ENCODE results near the gene TNF. TPM values are rescaled to one million over a fixed set of nuclear protein-coding genes. Genes with fewer than 3 reads are reported as not detected.

Gene TNF
- total RNA-seq, 4 donors from 2014 or later = 1.0 to 6.4 (median 3.3) TPM

DNA sequence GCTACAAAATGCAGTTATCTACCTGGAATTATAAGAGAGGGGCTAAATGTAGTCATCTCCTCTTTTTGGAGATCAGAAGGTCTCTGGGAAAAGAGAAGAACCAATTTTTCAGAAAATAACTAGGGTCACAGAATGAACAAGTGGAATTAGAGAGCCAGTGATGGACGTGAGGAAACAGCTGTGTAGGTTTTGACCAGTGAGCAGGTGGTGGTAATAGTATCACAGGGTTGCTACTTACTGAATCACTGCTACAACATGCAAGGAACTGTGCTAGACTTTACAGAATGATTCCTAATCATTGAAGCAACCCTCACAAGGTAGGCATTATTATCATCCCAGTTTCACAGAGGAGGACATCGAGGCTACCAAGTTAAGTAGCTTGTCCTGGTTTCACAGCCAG lies 30.7 kb upstream of the TNF start:
- Histone ChIP-seq H3K4me1 (peaks cover 46% of the 10 kb centered on the region), H3K9me3 (no peaks in the 10 kb centered on the region), H3K27me3 (no peaks in the 10 kb centered on the region), H3K36me3 (peaks cover 14% of the 10 kb centered on the region), H3K27ac (no peak overlapping the region), H3K4me3 (no peak overlapping the region)
- WGBS = 71% methylated on average over 2 of the region's 2 CpGs
- DNase-seq (ENCODE audit: low spot score in 2 of 2) = no peak
- no peak for TF ChIP-seq POLR2A (IDR thresholded peaks at IDR 0.05)

DNA sequence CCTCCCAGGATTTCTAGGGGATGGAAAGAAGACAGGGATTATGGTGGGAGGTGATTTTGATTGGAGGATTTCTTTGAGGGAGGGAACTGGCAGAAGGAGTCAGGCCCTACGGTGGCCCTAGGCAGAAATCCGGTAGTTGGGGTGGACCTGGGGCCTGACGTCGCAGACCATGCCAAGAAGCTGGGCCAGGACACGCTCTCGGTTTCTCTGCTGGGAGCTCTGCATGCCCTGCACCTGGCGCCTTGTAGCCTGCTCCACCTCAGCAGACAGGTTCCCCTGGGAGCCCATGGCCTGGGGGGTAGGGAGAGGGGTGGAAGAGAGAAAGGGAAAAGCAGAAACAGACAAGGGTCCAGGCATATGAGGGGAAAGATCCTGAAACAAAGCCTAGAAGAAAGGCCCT lies 30.1 kb upstream of the TNF start:
- Histone ChIP-seq H3K4me1 (peaks cover 40% of the 10 kb centered on the region), H3K4me3 (no peak overlapping the region), H3K9me3 (no peaks in the 10 kb centered on the region), H3K27ac (no peak overlapping the region), H3K36me3 (peaks cover 15% of the 10 kb centered on the region), H3K27me3 (no peaks in the 10 kb centered on the region)
- 62% methylated on average over 7 of the region's 7 CpGs for WGBS
- DNase-seq (ENCODE audit: low spot score in 2 of 2) = no peak
- TF ChIP-seq, protein P1, sequence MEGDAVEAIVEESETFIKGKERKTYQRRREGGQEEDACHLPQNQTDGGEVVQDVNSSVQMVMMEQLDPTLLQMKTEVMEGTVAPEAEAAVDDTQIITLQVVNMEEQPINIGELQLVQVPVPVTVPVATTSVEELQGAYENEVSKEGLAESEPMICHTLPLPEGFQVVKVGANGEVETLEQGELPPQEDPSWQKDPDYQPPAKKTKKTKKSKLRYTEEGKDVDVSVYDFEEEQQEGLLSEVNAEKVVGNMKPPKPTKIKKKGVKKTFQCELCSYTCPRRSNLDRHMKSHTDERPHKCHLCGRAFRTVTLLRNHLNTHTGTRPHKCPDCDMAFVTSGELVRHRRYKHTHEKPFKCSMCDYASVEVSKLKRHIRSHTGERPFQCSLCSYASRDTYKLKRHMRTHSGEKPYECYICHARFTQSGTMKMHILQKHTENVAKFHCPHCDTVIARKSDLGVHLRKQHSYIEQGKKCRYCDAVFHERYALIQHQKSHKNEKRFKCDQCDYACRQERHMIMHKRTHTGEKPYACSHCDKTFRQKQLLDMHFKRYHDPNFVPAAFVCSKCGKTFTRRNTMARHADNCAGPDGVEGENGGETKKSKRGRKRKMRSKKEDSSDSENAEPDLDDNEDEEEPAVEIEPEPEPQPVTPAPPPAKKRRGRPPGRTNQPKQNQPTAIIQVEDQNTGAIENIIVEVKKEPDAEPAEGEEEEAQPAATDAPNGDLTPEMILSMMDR (IDR thresholded peaks at IDR 0.05) = no peak
- TF ChIP-seq EP300 (IDR thresholded peaks at IDR 0.05) = no peak
- no peak for TF ChIP-seq POLR2AphosphoS5 (IDR thresholded peaks at IDR 0.05)
- TF ChIP-seq POLR2A (IDR thresholded peaks at IDR 0.05) = no peak

DNA sequence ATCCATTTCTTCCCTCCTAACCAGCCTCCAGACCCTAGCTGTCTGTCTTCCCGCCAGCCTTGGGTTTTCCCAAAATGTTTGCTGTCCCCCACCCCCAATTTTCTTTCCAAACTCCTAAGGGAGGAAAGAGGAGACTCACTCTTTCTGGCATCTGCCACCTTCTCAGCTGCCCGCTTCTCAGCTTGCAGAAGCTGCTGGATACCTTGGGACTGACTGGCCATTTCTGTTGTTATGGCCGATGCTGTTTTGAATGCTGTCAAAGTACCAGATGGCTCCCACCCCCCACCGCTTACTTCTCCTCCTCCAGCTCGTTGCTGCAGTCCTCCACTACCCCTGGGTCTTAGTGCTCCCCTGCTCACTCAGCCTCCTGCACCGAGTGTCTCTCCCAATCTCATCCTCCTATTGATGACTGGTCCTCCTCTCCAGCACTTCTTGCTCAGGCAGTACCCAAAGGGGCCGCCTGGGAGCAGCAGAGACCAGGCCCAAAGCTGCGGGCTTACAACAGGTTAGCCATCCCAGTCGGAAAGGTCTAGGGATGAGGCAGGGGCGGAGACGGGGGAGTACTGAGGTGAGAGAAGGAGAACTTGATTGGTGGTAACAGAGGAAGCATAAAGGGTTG lies 28.9 kb upstream of the TNF start, which contains the start of gene ATP6V1G2:
Gene ATP6V1G2, minus strand, starts transcription at position 270 of the 619 bp plus-strand sequence. Its CDS starts 49 bp downstream, at position 221.
- Histone ChIP-seq H3K27ac (peak within 1 kb of the TSS; percentile 57), H3K27me3 (no peaks in the 10 kb centered on the region), H3K4me3 (peak within 1 kb of the TSS; percentile 40), H3K36me3 (peaks cover 27% of the 10 kb centered on the region), H3K9me3 (no peaks in the 10 kb centered on the region), H3K4me1 (peaks cover 34% of the 10 kb centered on the region)
- TF ChIP-seq EP300 (IDR thresholded peaks at IDR 0.05) = no peak
- TF ChIP-seq POLR2A (IDR thresholded peaks at IDR 0.05) = no peak
- TF ChIP-seq POLR2AphosphoS5 (IDR thresholded peaks at IDR 0.05) = peak in 2 of 3 donors; percentile 17 to 26
- TF ChIP-seq, protein P1 (IDR thresholded peaks at IDR 0.05) = peak; percentile 97
- DNase-seq (ENCODE audit: low spot score in 2 of 2) = peak; percentile 94 to 95
- 6% methylated on average over 11 of the region's 11 CpGs for WGBS

DNA sequence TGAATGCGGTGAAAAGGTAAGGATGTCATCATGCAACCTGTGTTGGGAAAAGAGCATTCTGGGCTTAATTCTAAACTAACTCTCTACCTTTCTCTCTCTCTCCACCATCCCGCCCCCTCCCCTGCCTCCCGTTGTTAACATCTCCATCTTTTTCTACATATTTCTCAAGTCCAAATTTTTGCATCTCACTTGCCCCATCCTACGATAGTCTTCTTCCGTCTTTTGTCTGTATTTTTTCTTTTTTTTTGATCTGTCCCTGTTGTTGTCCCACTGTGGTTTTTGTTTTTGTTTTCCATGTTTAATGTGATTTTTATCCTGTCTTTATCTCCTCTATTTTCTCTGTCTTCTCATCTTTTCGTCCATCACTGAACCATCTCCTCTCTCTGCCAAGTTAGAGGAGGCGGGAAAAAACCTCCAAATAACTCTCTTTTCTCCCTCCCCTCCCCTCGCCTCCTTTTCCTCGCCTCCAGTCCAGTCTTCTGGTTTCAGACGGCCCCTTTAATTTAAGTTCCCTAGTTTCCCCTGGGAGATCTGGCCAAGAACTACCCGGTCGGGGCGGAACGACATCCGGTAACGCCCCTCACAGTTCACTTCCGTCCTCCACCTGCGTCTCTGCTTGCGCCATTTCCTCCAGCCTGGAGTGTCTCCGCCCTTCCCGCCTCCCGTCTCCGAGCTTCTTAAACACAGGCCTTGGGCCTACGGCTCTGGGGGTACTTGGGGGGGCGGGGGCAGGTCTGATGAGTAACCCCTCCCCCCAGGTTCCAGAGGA lies 28.2 kb upstream of the TNF start, which contains the start of gene NFKBIL1:
Gene NFKBIL1, plus strand, starts transcription at position 651 of the 769 bp plus-strand sequence. Its CDS starts 87 bp downstream, at position 738.
- Histone ChIP-seq H3K27ac (peak within 1 kb of the TSS; percentile 57), H3K9me3 (no peaks in the 10 kb centered on the region), H3K4me1 (peaks cover 33% of the 10 kb centered on the region), H3K4me3 (peak within 1 kb of the TSS; percentile 40), H3K27me3 (no peaks in the 10 kb centered on the region), H3K36me3 (peaks cover 31% of the 10 kb centered on the region)
- DNase-seq (ENCODE audit: low spot score in 2 of 2) = peak; percentile 98
- TF ChIP-seq, protein P1 (IDR thresholded peaks at IDR 0.05) = no peak
- TF ChIP-seq POLR2AphosphoS5 (IDR thresholded peaks at IDR 0.05) = peak in 2 of 3 donors; percentile 51 to 78
- TF ChIP-seq EP300 (IDR thresholded peaks at IDR 0.05) = no peak
- TF ChIP-seq POLR2A (IDR thresholded peaks at IDR 0.05) = peak in 1 of 2 donors; percentile 54
- under 1% methylated on average over 25 of the region's 25 CpGs for WGBS

DNA sequence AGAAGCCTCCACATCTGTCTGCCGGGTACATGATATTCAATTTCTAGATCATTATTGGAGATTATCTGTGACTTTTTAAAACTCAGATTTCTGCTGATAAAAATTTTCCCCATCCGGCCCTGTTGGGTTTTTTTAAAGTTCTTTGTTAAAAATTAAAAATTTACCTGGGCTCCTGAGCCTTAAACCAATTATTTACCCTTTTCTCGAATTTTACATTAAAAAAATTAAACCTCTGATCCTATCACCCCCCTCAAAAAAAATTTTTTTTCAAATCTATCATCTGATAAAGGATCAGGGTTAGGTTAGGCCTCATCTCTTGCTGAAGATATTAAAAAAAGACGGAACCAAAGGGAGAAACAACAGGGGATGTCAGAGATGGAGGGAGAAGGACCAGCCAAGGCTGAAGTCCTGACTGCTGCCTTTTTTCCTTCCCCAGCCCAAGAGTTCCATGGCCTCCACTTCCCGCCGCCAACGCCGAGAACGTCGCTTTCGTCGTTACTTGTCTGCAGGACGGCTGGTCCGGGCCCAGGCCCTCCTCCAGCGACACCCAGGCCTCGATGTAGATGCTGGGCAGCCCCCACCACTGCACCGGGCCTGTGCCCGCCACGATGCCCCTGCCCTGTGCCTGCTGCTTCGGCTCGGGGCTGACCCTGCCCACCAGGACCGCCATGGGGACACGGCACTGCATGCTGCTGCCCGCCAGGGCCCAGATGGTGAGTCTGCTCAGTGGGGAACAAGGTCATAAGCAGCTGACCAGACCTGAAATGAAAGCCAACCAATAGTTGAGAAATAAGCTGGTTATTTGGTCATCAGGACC lies 27.4 kb upstream of the TNF start:
- 78% methylated on average over 24 of the region's 24 CpGs for WGBS
- Histone ChIP-seq H3K36me3 (peaks cover 34% of the 10 kb centered on the region), H3K9me3 (no peaks in the 10 kb centered on the region), H3K27me3 (no peaks in the 10 kb centered on the region), H3K4me3 (peak overlapping the region; percentile 40), H3K27ac (peak overlapping the region; percentile 57), H3K4me1 (peaks cover 25% of the 10 kb centered on the region)
- peak in 1 of 2 donors; percentile 74 for DNase-seq (ENCODE audit: low spot score in 2 of 2)
- TF ChIP-seq, protein P1 (IDR thresholded peaks at IDR 0.05) = no peak
- no peak for TF ChIP-seq POLR2A (IDR thresholded peaks at IDR 0.05)
- TF ChIP-seq EP300 (IDR thresholded peaks at IDR 0.05) = no peak
- TF ChIP-seq POLR2AphosphoS5 (IDR thresholded peaks at IDR 0.05) = no peak
